SW 1271 (cell line): Measurements from ENCODE around the gene PYDC1.
"Not testable (repeated sequence)": the region's sequence is repeated elsewhere in the genome, so short reads cannot be mapped to it uniquely, and the experiment has no call there.

ENCODE experiments used
- DNase-seq, 2 experiments: peaks; one replicate each; lab custom pipeline; 2025; lab: John Stamatoyannopoulos, UW

Gene PYDC1

GRCh38 chr16:31216422-31217135 lies at the start of gene PYDC1:
Gene PYDC1, minus strand, starts transcription at chr16:31217135. Its CDS starts 107 bp downstream, at chr16:31217028.
- DNase-seq, result no peak

DNA sequence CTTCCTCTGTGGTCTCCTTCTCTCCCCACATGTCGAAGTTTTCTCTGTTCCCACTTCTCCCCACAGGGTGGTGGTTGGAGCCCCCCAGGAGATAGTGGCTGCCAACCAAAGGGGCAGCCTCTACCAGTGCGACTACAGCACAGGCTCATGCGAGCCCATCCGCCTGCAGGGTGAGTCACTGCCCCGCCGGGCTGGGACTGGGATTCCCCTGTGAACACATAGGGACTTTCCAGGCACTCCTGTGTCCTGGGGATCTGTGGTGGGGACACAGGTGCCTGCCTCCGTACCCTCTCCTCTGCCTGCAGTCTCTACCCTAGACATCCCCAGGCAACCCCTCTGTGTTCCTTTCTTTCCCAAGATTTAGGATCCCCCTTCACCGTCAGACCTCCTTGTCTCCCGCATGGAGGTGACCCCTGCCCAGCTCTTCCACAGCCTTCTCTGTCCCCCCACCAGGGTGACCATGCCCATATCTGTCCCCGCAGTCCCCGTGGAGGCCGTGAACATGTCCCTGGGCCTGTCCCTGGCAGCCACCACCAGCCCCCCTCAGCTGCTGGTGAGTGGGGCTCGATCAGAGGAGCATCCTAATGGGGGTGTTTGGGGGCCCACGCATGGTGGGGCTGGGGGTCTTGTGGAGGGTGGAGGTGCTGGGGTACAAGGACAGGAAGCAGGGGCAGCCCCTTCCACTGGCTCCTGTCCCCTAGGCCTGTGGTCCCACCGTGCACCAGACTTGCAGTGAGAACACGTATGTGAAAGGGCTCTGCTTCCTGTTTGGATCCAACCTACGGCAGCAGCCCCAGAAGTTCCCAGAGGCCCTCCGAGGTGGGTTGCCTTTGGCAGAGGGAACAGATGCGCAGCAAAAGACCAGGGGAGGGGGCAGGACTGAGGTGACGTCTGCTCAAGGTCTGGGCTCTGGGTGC lies 48.7 kb upstream of the PYDC1 start:
- DNase-seq, result peak; percentile 31 to 50

- DNase-seq, result no peak
Observed at GRCh38 chr16:31262084-31262483, 45.1 kb upstream of the PYDC1 start.

DNA sequence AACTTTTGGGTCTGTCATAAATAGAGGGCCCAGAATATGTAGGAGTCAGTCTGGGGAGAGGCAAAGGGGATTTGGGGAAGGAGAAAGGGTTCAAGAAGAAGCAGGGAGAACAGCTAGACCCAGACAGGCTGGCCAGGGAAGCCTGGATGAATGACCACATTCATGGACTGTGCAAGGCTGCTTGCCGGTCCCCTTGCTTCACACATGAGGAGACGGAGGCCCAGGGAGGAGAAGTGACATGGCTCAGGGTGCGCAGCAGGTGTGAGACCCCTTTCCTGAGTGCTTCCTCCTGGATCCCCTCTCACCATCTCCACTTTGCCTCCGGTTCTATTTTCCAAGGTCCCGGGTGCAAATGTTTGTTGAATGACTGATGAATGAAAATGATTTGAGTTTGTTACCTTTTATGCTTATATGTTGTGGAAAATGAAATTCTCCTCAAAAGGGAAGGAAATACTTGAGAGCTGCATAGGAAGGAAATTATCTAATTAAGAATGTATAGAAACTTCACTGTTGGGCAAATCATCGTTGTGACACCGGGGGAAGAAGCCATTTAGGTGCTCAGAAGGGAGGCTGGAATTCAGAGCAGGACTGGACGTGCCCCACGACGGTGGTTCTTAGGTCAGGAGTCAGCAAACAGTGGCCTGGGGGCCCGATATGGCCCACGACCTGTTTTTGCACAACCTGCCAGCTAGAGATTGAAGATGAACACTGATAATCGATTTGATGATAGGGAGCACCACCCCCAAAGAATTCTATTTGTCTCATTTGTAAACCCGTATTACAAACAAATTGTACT lies 43.4 kb upstream of the PYDC1 start:
- no peak for DNase-seq

GRCh38 chr16:31258366-31258765 lies 41.4 kb upstream of the PYDC1 start:
- DNase-seq, result no peak

- DNase-seq, result no peak
Observed at GRCh38 chr16:31256466-31256865, 39.5 kb upstream of the PYDC1 start.

GRCh38 chr16:31253642-31254045 lies 36.7 kb upstream of the PYDC1 start:
- no peak for DNase-seq

GRCh38 chr16:31251435-31251834 lies 34.5 kb upstream of the PYDC1 start:
- DNase-seq, result no peak

- DNase-seq, result no peak
Observed at GRCh38 chr16:31250782-31251384, 33.9 kb upstream of the PYDC1 start.

DNA sequence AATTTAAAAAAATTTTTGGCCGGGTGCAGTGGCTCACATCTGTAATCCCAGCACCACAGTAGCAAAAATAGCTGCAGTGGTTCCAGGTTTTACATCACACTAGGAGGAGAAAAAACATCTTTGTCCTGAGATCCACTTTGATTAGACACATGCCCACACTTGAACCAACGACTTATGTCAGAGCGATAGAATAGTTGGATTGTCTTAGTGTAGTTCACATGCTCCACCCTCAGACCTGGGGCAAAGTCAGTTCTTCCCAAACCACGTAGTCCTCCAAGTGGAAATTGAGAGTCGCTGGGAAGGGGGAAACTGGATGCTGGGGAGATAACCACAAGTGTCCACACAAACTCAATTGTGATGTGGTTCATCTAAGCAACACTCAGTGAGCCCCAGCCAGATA lies 31.4 kb upstream of the PYDC1 start:
- no peak for DNase-seq

GRCh38 chr16:31246296-31246695 lies 29.4 kb upstream of the PYDC1 start:
- DNase-seq, result no peak

GRCh38 chr16:31245598-31245997 lies 28.7 kb upstream of the PYDC1 start:
- DNase-seq, result not testable (repeated sequence)

DNA sequence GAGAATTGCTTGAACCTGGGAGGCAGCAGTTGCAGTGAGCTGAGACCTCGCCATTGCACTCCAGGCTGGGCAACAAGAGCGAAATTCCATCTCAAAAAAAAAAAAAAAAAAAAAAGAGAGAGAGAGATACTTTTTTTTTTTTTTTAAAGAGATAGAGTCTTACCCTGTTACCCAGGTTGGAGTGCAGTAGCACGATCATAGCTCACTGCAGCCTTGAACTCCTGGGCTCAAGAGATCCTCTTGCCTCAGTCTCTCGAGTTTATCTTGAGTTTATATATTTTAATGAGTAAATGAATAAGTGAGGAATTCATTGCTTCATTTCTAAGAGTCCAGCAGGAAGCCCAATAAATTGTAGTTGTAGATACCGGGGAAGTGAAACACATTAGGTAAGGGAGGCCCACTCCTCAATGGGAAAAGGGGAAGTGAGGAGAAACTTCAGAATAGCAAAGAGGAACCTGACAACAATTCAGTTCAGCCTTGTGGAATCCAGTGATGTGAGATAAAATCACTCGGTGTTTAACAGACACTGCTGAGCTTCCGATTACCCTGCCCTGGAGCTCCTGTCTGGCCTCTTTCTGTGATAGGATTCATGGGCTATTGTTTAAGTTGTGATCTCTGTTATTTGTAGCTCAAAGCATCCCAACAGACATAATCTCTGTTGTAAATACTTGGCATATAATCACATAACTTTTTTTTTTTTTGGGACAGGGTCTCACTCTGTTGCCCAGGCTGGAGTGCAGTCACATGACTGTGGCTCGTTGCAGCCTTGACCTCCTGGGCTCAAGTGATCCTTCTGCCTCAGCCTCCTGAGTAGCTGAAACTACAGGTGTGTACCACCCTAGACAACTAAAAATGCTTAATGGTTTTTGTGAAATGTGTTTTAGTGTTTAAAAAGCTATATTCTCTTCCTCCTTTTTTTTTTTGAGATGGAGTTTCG lies 27.1 kb upstream of the PYDC1 start:
- no peak for DNase-seq

DNA sequence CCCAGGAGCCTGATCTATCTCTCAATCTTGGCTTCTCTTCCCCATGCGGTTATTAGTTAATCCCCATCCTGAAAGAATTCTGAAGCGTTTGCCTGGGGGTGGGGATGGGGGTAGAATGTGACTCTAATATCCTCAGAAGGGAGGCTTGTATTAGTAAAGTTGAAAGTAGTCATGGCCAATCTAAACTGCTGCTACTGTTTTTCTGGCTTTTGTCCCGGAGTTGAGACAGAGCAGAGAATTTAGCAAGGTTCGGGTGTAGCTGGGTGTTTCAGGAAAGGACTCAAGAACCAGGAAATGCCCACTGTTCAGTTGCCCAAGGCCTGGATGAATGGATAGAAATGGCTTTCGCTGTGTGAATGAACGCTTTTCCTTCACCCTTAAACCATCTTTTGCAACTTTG lies 25.3 kb upstream of the PYDC1 start:
- no peak for DNase-seq

GRCh38 chr16:31238041-31238440 lies 21.1 kb upstream of the PYDC1 start:
- DNase-seq, result no peak

- no peak for DNase-seq
Observed at GRCh38 chr16:31229501-31229900, 12.6 kb upstream of the PYDC1 start.

DNA sequence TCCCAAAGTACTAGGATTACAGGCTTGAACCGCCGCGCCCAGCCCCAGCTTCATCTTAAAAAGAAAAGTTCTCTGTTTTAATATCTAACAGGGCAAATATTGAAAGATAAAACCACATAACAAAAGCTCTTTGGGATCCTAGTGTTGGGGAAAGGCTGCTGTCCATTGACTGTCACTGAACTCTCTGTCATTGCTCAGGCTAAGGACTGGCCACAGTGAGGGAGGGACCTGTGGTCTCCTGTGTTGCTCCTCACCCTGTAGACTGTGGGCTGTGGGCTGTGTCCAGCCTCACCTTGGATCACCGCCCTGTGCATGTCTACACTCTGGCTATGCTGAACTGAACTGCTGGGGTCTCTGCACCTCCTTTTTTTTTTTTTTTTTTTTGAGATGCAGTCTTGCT lies 11.3 kb upstream of the PYDC1 start:
- no peak for DNase-seq

GRCh38 chr16:31225193-31225592 lies 8.3 kb upstream of the PYDC1 start:
- DNase-seq, result no peak

GRCh38 chr16:31224092-31224955 lies 7.4 kb upstream of the PYDC1 start:
- no peak for DNase-seq

DNA sequence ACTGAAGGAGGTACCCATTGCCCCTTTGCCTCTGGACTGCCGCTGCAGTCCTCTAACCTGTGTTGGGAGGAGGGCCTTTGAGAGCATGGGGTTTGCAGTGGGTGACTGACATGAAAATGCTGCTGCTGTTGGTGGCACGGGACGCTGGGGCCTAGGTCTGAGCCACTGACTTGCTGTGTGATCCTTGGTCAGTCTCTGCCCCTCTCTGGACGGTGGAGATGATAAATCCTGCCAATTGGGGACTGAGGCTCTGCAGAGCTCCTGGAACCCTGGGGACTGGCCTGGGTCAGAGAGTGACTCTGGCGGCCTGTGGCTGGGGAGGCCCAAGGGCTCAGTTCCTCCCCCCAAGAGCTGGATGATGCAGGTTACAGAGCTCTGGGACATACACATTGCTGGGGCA lies 6.1 kb upstream of the PYDC1 start:
- DNase-seq, result no peak
